Dendritic cell treated with granulocyte-macrophage colony-stimulating factor and Interleukin-4, amounts not matched to agents 40 ng/mL and 50 ng/mL, for 4 days (primary cell): Measurements from ENCODE around the gene FZD4.
"Not testable (repeated sequence)": the region's sequence is repeated elsewhere in the genome, so short reads cannot be mapped to it uniquely, and the experiment has no call there.

Experiments used
- H3K27ac Mint-ChIP-seq: one replicate; pipeline ENCODE4 v1.8.0; 2022; ENCODE audit warnings: mild to moderate bottlenecking, mixed read lengths
- H3K27me3 Mint-ChIP-seq: one replicate; pipeline ENCODE4 v1.8.0; 2022; ENCODE audit warnings: mild to moderate bottlenecking, mixed read lengths
- H3K36me3 Mint-ChIP-seq: one replicate; pipeline ENCODE4 v1.8.0; 2022; ENCODE audit warnings: low read depth, mixed read lengths
- H3K4me1 Mint-ChIP-seq: one replicate; pipeline ENCODE4 v1.8.0; 2022; ENCODE audit warnings: low read depth, mixed read lengths
- H3K4me3 Mint-ChIP-seq: one replicate; pipeline ENCODE4 v1.8.0; 2022; ENCODE audit warnings: mild to moderate bottlenecking, moderate library complexity, mixed read lengths
- H3K9me3 Mint-ChIP-seq: one replicate; pipeline ENCODE4 v1.8.0; 2022; ENCODE audit warnings: mixed read lengths
- intact Hi-C: fragments of 100-400 bp; cut with micrococcal nuclease; formaldehyde crosslinking; loops from one replicate; pipeline ENCODE4 v1.15.0; 2022

FZD4 gene

GRCh38 chr11:86952221-86952875 is 2.8 kb downstream of the FZD4 start:
- Mint-ChIP-seq H3K4me3 (no peak overlapping the region), H3K9me3 (no peaks in the 10 kb centered on the region), H3K27me3 (peaks cover 45% of the 10 kb centered on the region), H3K4me1 (peaks cover 23% of the 10 kb centered on the region), H3K27ac (no peak overlapping the region), H3K36me3 (peaks cover 10% of the 10 kb centered on the region)
- intact Hi-C loops, result no loop called here

GRCh38 chr11:86951706-86952105 is 3.5 kb downstream of the FZD4 start:
- Mint-ChIP-seq H3K27ac (no peak overlapping the region), H3K36me3 (peaks cover 10% of the 10 kb centered on the region), H3K4me1 (peaks cover 23% of the 10 kb centered on the region), H3K27me3 (peaks cover 39% of the 10 kb centered on the region), H3K4me3 (no peak overlapping the region), H3K9me3 (no peaks in the 10 kb centered on the region)
- intact Hi-C loops, result no loop called here

GRCh38 chr11:86950661-86950995 is 4.6 kb downstream of the FZD4 start:
- no peak overlapping the region for H3K27ac Mint-ChIP-seq

DNA sequence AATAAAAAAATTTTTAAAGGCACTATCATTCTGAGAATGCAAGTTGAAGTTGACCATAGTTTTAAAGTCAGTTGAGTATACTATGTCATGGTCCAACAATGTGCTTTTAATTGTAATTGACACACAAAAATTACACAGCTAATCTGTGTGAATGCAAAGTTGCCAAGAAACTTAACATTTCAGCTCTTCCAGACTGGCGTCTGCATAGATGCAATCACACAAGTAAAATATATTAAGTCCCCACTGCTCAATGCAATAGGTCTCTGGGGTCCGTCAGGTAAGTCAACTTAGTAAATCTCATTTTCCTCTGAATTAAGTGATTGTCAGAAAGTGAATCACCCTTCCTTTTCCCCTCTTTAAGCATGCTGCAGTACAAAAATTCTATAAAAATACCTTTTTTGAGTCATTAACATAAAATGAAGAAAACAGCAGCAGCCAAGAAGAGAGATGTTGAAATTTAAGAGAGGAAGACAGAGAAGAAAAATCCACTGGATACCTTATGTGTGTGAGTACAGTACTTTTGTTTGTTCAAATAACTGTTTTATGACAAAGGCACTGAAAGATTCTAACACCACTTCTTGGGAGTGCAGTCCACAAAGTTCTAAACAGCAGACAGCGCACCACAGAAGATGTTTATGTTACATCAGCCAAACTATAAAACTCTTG is 5.1 kb downstream of the FZD4 start:
- Mint-ChIP-seq H3K4me1 (peaks cover 9% of the 10 kb centered on the region), H3K9me3 (no peaks in the 10 kb centered on the region), H3K27me3 (peaks cover 26% of the 10 kb centered on the region), H3K4me3 (no peak overlapping the region), H3K27ac (no peak overlapping the region), H3K36me3 (no peaks in the 10 kb centered on the region)
- intact Hi-C loops, result no loop called here

More at GRCh38 chr11:86950661-86950995, 4.6 kb downstream of the FZD4 start:
- Mint-ChIP-seq H3K36me3 (peaks cover 4% of the 10 kb centered on the region), H3K4me1 (peaks cover 12% of the 10 kb centered on the region), H3K4me3 (no peak overlapping the region), H3K9me3 (no peaks in the 10 kb centered on the region), H3K27me3 (peaks cover 29% of the 10 kb centered on the region)
- intact Hi-C loops, result no loop called here

- Mint-ChIP-seq H3K9me3 (no peaks in the 10 kb centered on the region), H3K27me3 (peaks cover 12% of the 10 kb centered on the region), H3K36me3 (no peaks in the 10 kb centered on the region), H3K27ac (no peak overlapping the region), H3K4me3 (no peak overlapping the region), H3K4me1 (no peaks in the 10 kb centered on the region)
- intact Hi-C loops, result no loop called here
Measured at GRCh38 chr11:86948733-86949132, 6.5 kb downstream of the FZD4 start.

GRCh38 chr11:86947541-86947940 is 7.7 kb downstream of the FZD4 start:
- H3K4me3 Mint-ChIP-seq, result no peak overlapping the region
- no peaks in the 10 kb centered on the region for H3K4me1 Mint-ChIP-seq
- no peak overlapping the region for H3K27ac Mint-ChIP-seq
- H3K9me3 Mint-ChIP-seq, result no peaks in the 10 kb centered on the region
- H3K36me3 Mint-ChIP-seq, result no peaks in the 10 kb centered on the region
- intact Hi-C loops, result no loop called here
- H3K27me3 Mint-ChIP-seq, result peaks cover 5% of the 10 kb centered on the region

- H3K4me3 Mint-ChIP-seq, H3K27ac Mint-ChIP-seq, H3K4me1 Mint-ChIP-seq, H3K27me3 Mint-ChIP-seq, intact Hi-C loops, H3K36me3 Mint-ChIP-seq, H3K9me3 Mint-ChIP-seq: not testable (repeated sequence)
Measured at GRCh38 chr11:86943505-86943904, 11.7 kb downstream of the FZD4 start.

DNA sequence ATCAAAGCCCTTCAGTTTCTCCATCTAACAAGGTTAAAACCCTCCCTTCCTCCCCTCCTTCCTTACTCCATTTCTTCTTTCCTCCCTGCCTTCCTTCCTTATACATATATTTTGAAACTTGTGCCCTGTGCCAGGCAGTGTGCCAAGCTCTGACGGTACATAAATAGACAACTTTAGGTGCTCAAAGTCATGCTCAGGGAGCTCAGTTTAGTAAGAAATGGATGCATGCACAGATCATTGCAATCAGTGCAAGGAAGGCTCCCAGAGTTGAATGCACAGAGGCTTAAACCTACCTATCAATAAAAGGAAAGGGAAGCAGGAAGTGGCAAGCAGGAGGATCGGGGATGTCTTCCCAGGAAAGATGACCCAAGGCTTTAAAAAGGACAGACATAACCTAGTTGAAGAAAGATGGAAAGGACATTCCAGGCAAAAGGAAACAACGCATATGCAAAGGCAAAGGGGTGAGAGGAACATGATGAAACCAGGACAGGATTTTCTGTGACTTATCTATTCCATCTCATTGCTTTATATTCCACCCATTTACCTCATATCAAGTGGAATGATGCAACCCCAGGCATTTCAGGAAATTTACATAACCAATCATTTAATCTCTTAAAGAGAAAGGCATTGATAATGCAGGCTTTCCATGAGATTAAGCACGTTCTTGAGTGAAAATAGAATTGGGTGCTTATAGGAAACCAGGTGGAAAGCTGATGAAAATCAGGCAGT is 13.2 kb downstream of the FZD4 start:
- Mint-ChIP-seq H3K4me1 (peaks cover 5% of the 10 kb centered on the region), H3K9me3 (no peaks in the 10 kb centered on the region), H3K27ac (no peak overlapping the region), H3K27me3 (peaks cover 3% of the 10 kb centered on the region), H3K4me3 (no peak overlapping the region), H3K36me3 (no peaks in the 10 kb centered on the region)
- intact Hi-C loops, result no loop called here

- intact Hi-C loops, result no loop called here
- Mint-ChIP-seq H3K4me1 (peaks cover 5% of the 10 kb centered on the region), H3K4me3 (no peak overlapping the region), H3K27me3 (peaks cover 3% of the 10 kb centered on the region), H3K9me3 (no peaks in the 10 kb centered on the region), H3K36me3 (no peaks in the 10 kb centered on the region), H3K27ac (no peak overlapping the region)
Measured at GRCh38 chr11:86941077-86941870, 13.9 kb downstream of the FZD4 start.

DNA sequence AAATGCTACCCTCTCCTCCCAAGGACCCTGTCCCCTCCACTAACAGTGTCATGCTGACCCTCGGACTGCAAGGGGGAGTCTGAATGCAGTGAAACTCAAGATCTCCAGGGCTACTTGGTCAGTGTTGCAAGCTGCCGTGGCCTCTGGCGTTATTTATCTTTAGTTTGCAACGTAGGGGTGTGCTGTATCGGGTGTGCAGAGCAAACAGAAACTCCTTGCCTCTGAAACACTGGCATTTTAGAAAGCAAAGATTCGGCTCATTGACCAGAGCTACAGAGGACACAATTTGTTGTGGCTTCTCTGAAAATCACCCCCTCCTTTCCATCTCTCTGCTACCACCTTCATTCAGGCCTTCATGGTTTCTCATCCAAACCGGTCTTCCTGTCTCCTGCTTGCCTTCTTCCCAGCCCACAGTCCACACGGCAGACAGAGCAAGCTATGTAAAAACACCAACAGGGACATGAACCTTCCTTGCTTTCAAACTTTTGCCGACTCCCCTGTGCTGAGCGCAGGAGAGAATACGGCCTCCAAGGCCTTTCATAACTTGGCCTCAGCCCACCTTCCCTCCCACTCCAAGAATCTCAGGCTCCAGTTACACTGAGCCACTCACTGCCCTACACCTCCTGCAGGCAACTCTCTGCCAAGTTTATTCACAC is 14.9 kb downstream of the FZD4 start:
- H3K27ac Mint-ChIP-seq, result no peak overlapping the region
- peaks cover 3% of the 10 kb centered on the region for H3K27me3 Mint-ChIP-seq
- H3K4me3 Mint-ChIP-seq, result no peak overlapping the region
- no peaks in the 10 kb centered on the region for H3K36me3 Mint-ChIP-seq
- peaks cover 5% of the 10 kb centered on the region for H3K4me1 Mint-ChIP-seq
- no peaks in the 10 kb centered on the region for H3K9me3 Mint-ChIP-seq
- intact Hi-C loops, result no loop called here

DNA sequence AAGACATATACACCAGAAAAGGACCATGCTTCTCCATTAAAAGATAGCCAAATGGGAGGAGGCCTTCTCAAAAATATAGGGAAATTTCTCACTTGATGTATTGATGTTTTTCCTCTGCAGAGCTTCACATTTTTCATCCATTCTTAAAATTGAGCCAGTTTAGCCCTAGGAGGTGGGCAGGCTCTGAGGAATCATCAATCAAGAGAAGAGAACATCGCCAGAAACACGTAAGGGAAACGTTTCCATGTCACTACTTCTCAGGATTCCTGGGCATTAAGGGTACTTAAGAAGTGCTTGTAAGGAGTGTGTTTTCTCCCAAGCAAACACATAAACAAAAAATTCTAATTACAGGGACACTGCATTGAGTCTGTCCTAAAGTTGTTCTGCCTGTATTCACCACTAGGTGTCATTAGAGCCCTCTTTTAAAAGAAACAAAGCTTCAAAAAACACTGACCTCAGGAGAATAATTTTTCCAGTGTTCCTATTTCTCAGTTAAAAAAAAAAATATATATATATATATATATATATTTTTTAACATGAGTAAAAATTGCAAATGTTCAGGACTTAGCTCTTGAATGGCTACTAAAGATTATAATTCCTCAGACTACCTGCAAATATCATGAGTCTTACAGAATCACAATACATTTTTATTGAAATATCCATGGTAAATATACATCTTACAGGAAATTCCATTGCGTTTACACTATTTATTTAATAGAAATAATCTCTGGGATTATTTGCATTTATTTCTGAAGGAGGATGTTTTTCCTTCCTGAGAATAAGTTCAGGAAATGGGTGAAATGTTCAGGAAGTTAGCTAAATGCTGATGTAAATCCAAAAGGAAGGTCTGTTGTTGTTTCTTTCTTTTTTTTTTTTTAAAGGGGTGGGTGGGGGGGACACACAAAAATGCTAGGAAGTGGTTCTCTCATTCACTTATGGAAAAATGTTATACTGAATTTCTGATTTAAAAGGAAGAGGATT is 16.0 kb downstream of the FZD4 start:
- Mint-ChIP-seq H3K9me3 (no peaks in the 10 kb centered on the region), H3K4me1 (peaks cover 5% of the 10 kb centered on the region), H3K4me3 (no peak overlapping the region), H3K27me3 (peaks cover 3% of the 10 kb centered on the region), H3K27ac (no peak overlapping the region), H3K36me3 (no peaks in the 10 kb centered on the region)
- intact Hi-C loops, result loop anchor here (1.0 to 5.0 kb wide), 2 partner anchors 351 to 483 kb away; no protein-coding TSS in a partner anchor

DNA sequence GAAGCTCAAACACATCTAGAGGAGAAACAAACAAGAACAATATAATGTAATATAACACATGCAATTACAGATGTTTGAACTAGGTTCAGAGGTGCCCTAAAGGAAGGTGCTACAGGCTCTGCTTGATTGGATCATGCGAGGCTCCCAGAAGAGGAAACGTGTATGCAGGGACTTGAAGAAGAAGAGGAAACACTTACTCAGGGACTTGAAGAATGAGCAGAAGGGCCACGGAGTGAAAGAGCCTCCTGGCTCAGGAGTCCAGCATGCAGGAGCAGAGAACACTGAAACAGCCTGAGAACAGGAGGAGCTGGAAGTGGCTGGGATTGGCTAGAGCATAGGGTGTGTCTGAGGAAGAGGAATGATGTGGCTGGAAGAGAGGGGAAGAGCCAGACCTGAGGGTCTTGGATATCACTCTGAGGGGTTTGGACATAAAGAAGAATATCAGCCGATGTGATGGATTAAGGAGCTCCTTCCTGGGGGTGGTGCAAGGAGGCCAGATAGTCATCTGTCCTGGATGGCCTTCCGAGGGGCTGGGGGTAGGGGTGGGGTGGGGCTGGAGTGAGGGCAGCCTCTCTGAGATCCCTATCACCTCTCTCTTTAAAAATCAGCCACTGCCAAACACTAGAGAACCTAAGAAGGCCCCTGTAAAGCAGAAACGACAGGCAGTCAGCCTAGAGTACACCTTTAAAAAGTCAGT is 16.8 kb downstream of the FZD4 start:
- H3K36me3 Mint-ChIP-seq, result no peaks in the 10 kb centered on the region
- no peaks in the 10 kb centered on the region for H3K9me3 Mint-ChIP-seq
- peaks cover 3% of the 10 kb centered on the region for H3K27me3 Mint-ChIP-seq
- intact Hi-C loops, result loop anchor here (5.0 kb wide), 1 partner anchor 484 kb away; no protein-coding TSS in a partner anchor
- H3K4me3 Mint-ChIP-seq, result no peak overlapping the region
- H3K4me1 Mint-ChIP-seq, result peaks cover 5% of the 10 kb centered on the region
- no peak overlapping the region for H3K27ac Mint-ChIP-seq
